SH-SY5Y (cell line): ENCODE data around the gene MC3R.

Experiments used
- GATA2 ChIP-seq: IDR thresholded peaks from 2 replicates; pipeline ENCODE4 v1.6.1; 2011; ENCODE audit warnings: mild to moderate bottlenecking, low read depth, low read length
- GATA3 ChIP-seq: IDR thresholded peaks from 2 replicates; pipeline ENCODE4 v1.6.1; 2011; ENCODE audit warnings: low read depth, mild to moderate bottlenecking, low read length, moderate library complexity

The MC3R gene

DNA sequence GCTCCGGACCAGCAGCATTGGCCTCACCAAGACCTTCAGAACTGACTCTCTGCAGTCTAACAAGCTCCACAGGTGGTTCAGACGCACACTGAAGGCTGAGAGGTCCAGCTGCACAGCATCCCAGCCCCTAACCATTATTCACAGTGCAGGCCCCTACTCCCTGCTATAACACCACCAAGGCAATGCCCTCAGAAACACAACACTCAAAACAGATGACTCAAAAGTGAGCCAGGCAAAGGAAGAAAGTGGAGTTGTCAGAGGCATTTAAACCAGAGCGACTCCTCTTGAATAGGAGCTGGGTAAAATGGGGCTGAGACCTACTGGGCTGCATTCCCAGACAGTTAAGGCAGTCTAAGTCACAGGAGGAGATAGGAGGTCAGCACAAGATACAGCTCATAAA is 20.5 kb upstream of the MC3R start:
- no peak for TF ChIP-seq GATA3
- no peak for TF ChIP-seq GATA2

DNA sequence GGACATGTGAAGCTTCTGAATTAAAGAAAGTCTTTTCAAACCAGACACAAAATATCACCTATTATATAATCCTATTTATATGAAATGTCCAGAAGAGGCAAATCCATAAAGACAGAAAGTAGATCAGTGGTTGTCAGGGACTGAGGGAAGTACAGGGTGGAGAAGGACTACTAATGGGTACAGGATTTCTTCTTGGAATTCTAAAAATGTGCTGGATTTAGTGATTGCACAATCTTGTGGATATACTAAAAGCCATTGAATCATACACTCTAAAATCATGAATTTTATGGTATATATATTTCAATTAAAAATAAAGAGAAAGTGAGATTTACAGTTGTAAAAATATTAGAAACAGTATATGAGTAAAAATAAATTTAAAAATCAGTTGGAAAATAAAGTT is 18.7 kb upstream of the MC3R start:
- TF ChIP-seq GATA3: no peak
- TF ChIP-seq GATA2: no peak

GRCh38 chr20:56234110-56234509 is 14.4 kb upstream of the MC3R start:
- TF ChIP-seq GATA2 (no peak), GATA3 (no peak)

GRCh38 chr20:56237335-56237734 is 11.2 kb upstream of the MC3R start:
- TF ChIP-seq GATA2: no peak
- TF ChIP-seq GATA3: no peak

DNA sequence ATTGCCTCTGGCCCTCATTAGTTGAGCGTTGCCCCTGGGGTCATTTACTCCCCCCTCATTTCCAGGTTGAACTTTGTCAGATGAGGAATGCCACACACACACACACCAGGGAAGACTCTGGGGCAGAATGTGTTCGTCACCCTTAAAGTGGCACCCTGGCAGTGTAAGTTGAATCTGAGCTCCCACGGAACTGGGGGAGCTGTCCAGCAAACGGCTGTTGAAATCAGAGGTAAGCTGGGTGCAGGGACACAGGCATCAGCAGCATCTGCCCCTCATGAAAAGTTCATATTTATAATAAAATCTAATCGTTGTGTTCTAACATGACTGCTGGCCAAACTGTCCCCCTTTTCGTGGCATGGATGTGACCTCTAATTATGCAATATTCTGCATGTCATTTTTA is 4.3 kb upstream of the MC3R start:
- TF ChIP-seq GATA3: no peak

GRCh38 chr20:56245761-56246160 is 2.8 kb upstream of the MC3R start:
- TF ChIP-seq GATA3: no peak
- TF ChIP-seq GATA2: no peak

DNA sequence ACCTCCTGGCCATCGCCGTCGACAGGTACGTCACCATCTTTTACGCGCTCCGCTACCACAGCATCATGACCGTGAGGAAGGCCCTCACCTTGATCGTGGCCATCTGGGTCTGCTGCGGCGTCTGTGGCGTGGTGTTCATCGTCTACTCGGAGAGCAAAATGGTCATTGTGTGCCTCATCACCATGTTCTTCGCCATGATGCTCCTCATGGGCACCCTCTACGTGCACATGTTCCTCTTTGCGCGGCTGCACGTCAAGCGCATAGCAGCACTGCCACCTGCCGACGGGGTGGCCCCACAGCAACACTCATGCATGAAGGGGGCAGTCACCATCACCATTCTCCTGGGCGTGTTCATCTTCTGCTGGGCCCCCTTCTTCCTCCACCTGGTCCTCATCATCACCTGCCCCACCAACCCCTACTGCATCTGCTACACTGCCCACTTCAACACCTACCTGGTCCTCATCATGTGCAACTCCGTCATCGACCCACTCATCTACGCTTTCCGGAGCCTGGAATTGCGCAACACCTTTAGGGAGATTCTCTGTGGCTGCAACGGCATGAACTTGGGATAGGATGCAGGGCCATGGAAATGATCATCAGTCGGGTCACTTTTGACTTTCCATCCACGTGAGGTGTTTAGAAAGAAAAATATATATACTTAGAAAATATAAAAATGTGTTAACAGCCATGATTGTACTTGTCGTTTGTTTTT is 868 bp downstream of the MC3R start:
- TF ChIP-seq GATA2 (no peak), GATA3 (no peak)

DNA sequence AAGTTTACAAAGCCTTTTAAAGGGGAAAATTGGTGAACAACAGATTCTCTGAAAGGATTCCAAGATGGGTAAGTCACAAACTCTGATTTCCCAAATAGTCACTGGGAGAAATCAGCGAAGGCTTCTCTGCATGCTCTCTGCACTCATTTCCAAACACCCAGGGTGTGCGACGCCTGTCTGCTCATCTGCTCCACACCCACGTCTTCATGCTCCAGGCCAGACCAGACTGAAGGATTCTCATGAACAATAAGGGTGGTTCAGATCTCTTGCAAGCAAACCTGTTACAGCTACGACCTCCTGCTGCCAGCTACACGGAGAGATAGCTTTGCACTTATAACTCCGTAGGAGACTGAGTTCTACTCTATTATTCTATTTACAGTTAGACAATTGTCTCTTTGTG is 1.4 kb downstream of the MC3R start:
- TF ChIP-seq GATA2 (no peak), GATA3 (no peak)

DNA sequence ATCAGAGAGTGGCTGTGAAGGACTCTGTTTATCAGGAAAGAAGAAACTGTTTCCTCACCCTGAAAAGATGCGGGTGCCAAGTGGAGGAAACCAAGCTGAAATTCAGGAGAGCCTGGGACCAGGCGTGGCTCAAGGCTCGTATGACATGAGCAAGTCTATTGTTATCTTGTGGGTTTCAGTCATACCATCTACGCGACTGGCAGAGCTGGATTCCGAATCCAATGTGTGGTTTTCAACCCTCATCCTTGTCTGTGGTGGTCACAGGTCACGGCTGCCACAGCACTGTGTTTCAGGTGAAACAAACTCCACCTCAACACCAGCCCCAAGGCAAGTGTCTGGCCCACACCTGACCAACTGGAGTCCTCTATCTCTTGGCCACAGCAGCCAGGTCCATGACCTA is 9.1 kb downstream of the MC3R start:
- TF ChIP-seq GATA2: no peak
- no peak for TF ChIP-seq GATA3

DNA sequence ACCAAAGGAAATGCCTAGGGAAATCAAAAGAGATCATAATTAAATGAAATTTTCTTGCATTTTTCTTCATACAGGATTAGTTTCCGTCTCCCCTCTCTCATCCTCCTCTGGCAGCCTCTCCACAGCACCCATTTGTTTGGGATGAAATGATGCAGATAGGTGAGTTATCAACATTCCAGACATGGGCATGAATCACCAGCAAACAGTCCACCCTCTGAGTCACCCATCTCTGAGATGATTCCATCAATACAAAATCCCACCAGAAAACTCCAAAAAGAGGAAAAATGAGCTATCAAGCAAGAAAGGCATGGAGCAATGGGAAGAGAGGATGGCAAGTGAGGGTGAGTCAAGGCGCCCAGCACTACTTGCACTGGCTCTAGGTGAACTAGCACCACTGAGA is 11.4 kb downstream of the MC3R start:
- TF ChIP-seq GATA2 (no peak), GATA3 (no peak)

DNA sequence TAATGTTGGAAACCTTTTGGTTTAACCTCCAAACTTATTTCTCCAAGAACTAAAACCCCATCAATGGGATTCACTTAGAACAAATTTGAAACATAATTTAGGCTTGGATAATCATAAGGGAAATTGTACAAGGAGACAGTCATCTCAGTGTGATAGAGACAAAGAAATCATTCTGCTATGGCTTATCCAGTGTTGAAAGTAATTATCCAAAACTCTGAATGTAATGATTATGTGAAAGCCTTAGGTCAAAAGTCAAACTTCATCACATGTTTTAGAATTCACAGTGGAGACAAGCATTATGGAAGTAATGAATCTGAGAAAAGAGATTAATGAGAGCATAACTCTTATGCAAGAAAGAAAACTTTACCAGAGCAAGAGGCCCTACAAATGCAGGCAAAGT is 20.0 kb downstream of the MC3R start:
- TF ChIP-seq GATA2: no peak
- TF ChIP-seq GATA3: no peak

DNA sequence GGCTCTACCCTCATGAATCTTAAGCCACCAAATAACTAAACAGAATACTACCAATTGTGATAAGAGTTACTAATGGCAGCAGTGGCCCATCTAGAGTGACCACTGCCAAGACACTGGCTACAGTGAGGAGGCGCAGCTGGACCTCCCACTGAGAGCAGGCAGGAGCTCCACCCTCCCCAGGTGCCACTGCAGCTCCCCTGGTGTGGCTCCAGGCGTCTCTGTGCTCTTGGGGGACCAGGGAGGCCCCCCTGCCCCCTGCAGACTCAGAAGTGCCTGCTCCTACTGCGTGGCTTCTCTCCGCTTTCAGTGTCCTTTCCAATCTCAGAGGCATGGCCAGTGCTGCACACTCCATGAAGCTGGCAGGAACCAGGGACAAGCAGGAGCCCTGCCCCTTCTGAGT is 23.4 kb downstream of the MC3R start:
- TF ChIP-seq GATA3 (no peak), GATA2 (no peak)

- TF ChIP-seq GATA2 (no peak), GATA3 (no peak)
Measured at GRCh38 chr20:56273491-56273890, 25.0 kb downstream of the MC3R start.

GRCh38 chr20:56274156-56274555 is 25.6 kb downstream of the MC3R start:
- TF ChIP-seq GATA3 (no peak), GATA2 (no peak)

GRCh38 chr20:56278196-56278595 is 29.7 kb downstream of the MC3R start:
- TF ChIP-seq GATA3: no peak
- TF ChIP-seq GATA2: no peak

DNA sequence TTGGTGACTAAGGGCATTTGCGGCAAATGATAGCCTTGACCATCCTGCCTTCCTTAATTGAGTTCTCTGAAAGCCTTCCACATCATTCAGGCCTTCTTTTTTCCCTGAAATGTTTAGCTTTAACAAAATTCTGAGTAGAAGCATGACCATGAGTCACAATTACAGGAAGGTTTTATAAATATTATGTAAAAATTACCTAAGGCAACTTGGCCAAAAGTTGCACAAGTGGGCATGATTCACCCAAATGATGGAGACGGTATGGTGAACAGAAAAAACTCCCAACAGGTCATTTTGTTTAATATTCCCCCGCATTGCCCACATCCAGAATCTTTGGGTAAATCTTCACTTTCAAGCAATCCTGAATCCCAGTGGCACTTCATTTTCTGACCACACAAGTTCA is 37.0 kb downstream of the MC3R start:
- TF ChIP-seq GATA2: no peak

GRCh38 chr20:56289652-56290051 is 41.1 kb downstream of the MC3R start:
- TF ChIP-seq GATA2: no peak
- no peak for TF ChIP-seq GATA3
